ENCODE results near the gene DISC1.

Gene DISC1

DNA sequence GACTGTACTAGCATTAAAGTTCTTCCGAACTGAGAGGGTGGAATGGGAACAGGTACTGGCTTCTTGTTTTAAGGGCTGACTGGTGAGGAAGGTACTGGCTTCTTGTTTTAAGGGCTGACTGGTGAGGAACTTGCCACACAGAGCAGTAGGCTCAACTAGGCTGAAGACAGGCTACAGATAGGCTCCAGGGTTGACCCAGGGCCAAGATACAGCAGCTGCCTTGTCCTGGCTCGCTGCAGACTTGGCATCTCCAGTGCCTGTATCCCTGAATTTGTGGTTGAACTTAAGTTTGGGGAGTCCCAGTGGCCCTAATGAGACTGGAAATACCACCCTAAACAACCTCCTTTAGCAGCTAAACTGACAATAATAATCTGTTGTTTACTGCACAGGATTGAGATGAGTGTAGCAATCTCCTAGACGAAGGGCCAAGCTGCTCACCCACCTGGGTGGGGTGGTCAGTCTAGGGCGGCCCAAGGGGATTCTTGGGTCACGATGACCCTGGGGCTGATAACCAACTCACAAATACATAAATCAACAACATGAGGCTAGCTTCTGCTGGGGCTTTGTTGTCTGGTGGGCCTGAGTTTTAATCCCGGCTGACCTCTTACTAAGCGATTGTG, 227.1 kb downstream of the DISC1 start:
- TF ChIP-seq, protein P1, sequence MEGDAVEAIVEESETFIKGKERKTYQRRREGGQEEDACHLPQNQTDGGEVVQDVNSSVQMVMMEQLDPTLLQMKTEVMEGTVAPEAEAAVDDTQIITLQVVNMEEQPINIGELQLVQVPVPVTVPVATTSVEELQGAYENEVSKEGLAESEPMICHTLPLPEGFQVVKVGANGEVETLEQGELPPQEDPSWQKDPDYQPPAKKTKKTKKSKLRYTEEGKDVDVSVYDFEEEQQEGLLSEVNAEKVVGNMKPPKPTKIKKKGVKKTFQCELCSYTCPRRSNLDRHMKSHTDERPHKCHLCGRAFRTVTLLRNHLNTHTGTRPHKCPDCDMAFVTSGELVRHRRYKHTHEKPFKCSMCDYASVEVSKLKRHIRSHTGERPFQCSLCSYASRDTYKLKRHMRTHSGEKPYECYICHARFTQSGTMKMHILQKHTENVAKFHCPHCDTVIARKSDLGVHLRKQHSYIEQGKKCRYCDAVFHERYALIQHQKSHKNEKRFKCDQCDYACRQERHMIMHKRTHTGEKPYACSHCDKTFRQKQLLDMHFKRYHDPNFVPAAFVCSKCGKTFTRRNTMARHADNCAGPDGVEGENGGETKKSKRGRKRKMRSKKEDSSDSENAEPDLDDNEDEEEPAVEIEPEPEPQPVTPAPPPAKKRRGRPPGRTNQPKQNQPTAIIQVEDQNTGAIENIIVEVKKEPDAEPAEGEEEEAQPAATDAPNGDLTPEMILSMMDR (IDR thresholded peaks at IDR 0.05; ENCODE audit: insufficient read depth, low read length, poor library complexity, severe bottlenecking): no peak
- no peak for TF ChIP-seq EZH2phosphoT487 (conservative IDR thresholded peaks at IDR 0.05; ENCODE audit: low read length)
- Histone ChIP-seq H3K9me3 (ENCODE audit: insufficient read depth, low read length) (no peaks in the 10 kb centered on the region), H3K9ac (ENCODE audit: low read length) (no peak overlapping the region), H3K27me3 (ENCODE audit: low read length) (no peaks in the 10 kb centered on the region), H3K9me2 (replicated peaks; ENCODE audit: insufficient read depth, low read length) (no peaks in the 10 kb centered on the region), H4K20me1 (ENCODE audit: low read depth, low read length) (no peaks in the 10 kb centered on the region), H3K4me2 (ENCODE audit: low read depth, low read length, poor library complexity, severe bottlenecking) (no peak overlapping the region), H3K36me3 (ENCODE audit: low read length) (no peaks in the 10 kb centered on the region), H2AFZ (ENCODE audit: low read depth, low read length, severe bottlenecking) (no peak overlapping the region), H3K4me3 (ENCODE audit: insufficient read depth, low read length, poor library complexity, severe bottlenecking) (no peak overlapping the region), H3K27ac (ENCODE audit: low read depth, low read length) (no peak overlapping the region), H3K79me2 (ENCODE audit: insufficient read depth, low read length) (no peaks in the 10 kb centered on the region), H3F3A (ENCODE audit: insufficient read depth) (no peaks in the 10 kb centered on the region)

DNA sequence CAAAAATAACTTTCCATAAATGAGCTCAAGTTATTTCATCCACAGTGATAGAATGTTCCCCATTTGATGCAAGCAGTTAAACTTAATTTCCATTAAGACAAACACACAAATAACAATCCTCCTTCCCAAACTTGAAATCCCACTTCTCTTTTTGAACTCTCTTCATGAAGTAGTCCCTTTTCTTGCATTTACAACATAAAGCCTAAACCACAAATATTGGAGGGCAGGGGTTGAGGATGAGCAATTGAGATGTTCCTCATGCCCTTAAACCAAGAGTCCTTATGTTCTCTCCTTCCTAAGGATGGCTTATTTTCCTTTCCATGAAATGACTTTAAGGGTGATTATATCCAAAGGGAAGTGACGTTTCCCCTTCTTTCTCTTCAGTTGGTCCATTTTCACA, 228.8 kb downstream of the DISC1 start:
- H3K27me3 ChIP-seq (ENCODE audit: low read length): no peaks in the 10 kb centered on the region
- H3F3A ChIP-seq (ENCODE audit: insufficient read depth): no peaks in the 10 kb centered on the region
- H3K4me2 ChIP-seq (ENCODE audit: low read depth, low read length, poor library complexity, severe bottlenecking): no peak overlapping the region
- no peaks in the 10 kb centered on the region for H3K9me3 ChIP-seq (ENCODE audit: insufficient read depth, low read length)
- no peaks in the 10 kb centered on the region for H4K20me1 ChIP-seq (ENCODE audit: low read depth, low read length)
- H3K9ac ChIP-seq (ENCODE audit: low read length): no peak overlapping the region
- no peaks in the 10 kb centered on the region for H3K79me2 ChIP-seq (ENCODE audit: insufficient read depth, low read length)
- no peaks in the 10 kb centered on the region for H3K9me2 ChIP-seq (replicated peaks; ENCODE audit: insufficient read depth, low read length)
- no peak overlapping the region for H3K4me3 ChIP-seq (ENCODE audit: insufficient read depth, low read length, poor library complexity, severe bottlenecking)
- no peaks in the 10 kb centered on the region for H3K36me3 ChIP-seq (ENCODE audit: low read length)
- no peak overlapping the region for H2AFZ ChIP-seq (ENCODE audit: low read depth, low read length, severe bottlenecking)
- no peak overlapping the region for H3K27ac ChIP-seq (ENCODE audit: low read depth, low read length)
- TF ChIP-seq EZH2phosphoT487 (conservative IDR thresholded peaks at IDR 0.05; ENCODE audit: low read length): no peak
- TF ChIP-seq, protein P1 (IDR thresholded peaks at IDR 0.05; ENCODE audit: insufficient read depth, low read length, poor library complexity, severe bottlenecking): no peak

DNA sequence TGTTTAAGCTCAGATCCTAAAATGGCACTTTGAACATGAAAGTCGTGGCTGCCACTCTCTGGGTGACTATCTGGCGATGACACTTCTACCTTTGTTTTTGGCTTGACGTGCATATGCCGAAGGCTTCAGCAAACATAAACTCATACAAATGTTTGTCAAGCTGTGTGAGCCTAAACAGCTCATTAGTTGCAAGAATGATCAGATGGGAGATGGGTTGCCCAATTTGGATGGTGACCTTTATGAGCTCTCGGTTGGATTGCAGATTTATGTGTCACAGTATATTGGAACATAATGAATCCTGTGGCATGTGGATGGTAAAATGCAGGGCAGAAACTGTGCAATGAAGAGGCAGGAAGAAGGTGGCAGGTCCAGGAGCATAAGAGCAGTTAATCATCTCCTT, 229.3 kb downstream of the DISC1 start:
- Histone ChIP-seq H3K4me2 (ENCODE audit: low read depth, low read length, poor library complexity, severe bottlenecking) (no peak overlapping the region), H3K9me3 (ENCODE audit: insufficient read depth, low read length) (no peaks in the 10 kb centered on the region), H3K9ac (ENCODE audit: low read length) (no peak overlapping the region), H4K20me1 (ENCODE audit: low read depth, low read length) (no peaks in the 10 kb centered on the region), H3F3A (ENCODE audit: insufficient read depth) (no peaks in the 10 kb centered on the region), H3K36me3 (ENCODE audit: low read length) (no peaks in the 10 kb centered on the region), H3K27me3 (ENCODE audit: low read length) (no peaks in the 10 kb centered on the region), H3K4me3 (ENCODE audit: insufficient read depth, low read length, poor library complexity, severe bottlenecking) (no peak overlapping the region), H2AFZ (ENCODE audit: low read depth, low read length, severe bottlenecking) (no peak overlapping the region), H3K27ac (ENCODE audit: low read depth, low read length) (no peak overlapping the region), H3K79me2 (ENCODE audit: insufficient read depth, low read length) (no peaks in the 10 kb centered on the region), H3K9me2 (replicated peaks; ENCODE audit: insufficient read depth, low read length) (no peaks in the 10 kb centered on the region)
- TF ChIP-seq EZH2phosphoT487 (conservative IDR thresholded peaks at IDR 0.05; ENCODE audit: low read length): no peak
- TF ChIP-seq, protein P1 (IDR thresholded peaks at IDR 0.05; ENCODE audit: insufficient read depth, low read length, poor library complexity, severe bottlenecking): no peak
